ENCODE data around the gene FGF22.
"Not testable (repeated sequence)": the region's sequence is repeated elsewhere in the genome, so short reads cannot be mapped to it uniquely, and the experiment has no call there.

The FGF22 gene

GRCh38 chr19:595326-596262 lies 44.1 kb upstream of the FGF22 start:
- Histone ChIP-seq H3K9me3 (ENCODE audit: low read depth, low read length) (no peaks in the 10 kb centered on the region; the same call in 1 of the 2 replicates), H3K4me3 (no peak overlapping the region), H3K36me3 (ENCODE audit: insufficient read depth, low read length) (no peaks in the 10 kb centered on the region), H3K27ac (no peak overlapping the region), H3K9ac (ENCODE audit: insufficient read length) (no peak overlapping the region)
- no peak for DNase-seq (ENCODE audit: low read depth, low spot score)
- no peak for TF ChIP-seq EZH2 (IDR thresholded peaks at IDR 0.05)
- TF ChIP-seq POLR2AphosphoS5 (IDR thresholded peaks at IDR 0.05; ENCODE audit: borderline replicate concordance, low read depth, low read length) = no peak
- no peak for TF ChIP-seq FOXP2 (optimal IDR thresholded peaks at IDR 0.05; ENCODE audit: control extremely low read depth, extremely low read length, insufficient read depth)

GRCh38 chr19:596263-596655 lies 43.4 kb upstream of the FGF22 start:
- no peak for DNase-seq (ENCODE audit: low read depth, low spot score)
- Histone ChIP-seq H3K9me3 (ENCODE audit: low read depth, low read length) (no peaks in the 10 kb centered on the region; the same call in 1 of the 2 replicates), H3K4me3 (no peak overlapping the region), H3K27ac (no peak overlapping the region), H3K9ac (ENCODE audit: insufficient read length) (no peak overlapping the region), H3K36me3 (ENCODE audit: insufficient read depth, low read length) (no peaks in the 10 kb centered on the region)
- TF ChIP-seq FOXP2 (optimal IDR thresholded peaks at IDR 0.05; ENCODE audit: control extremely low read depth, extremely low read length, insufficient read depth) = no peak
- no peak for TF ChIP-seq EZH2 (IDR thresholded peaks at IDR 0.05)
- TF ChIP-seq POLR2AphosphoS5 (IDR thresholded peaks at IDR 0.05; ENCODE audit: borderline replicate concordance, low read depth, low read length) = no peak

GRCh38 chr19:597406-598315 lies 42.0 kb upstream of the FGF22 start:
- Histone ChIP-seq H3K4me3 (no peak overlapping the region), H3K9me3 (ENCODE audit: low read depth, low read length) (no peaks in the 10 kb centered on the region; the same call in 1 of the 2 replicates), H3K27ac (no peak overlapping the region), H3K36me3 (ENCODE audit: insufficient read depth, low read length) (no peaks in the 10 kb centered on the region), H3K9ac (ENCODE audit: insufficient read length) (no peak overlapping the region)
- TF ChIP-seq EZH2 (IDR thresholded peaks at IDR 0.05) (no peak), POLR2AphosphoS5 (IDR thresholded peaks at IDR 0.05; ENCODE audit: borderline replicate concordance, low read depth, low read length) (0 out of 2 replicates have a peak, but pooled peaks have one; percentile 45)
- DNase-seq (ENCODE audit: low read depth, low spot score) = no peak

- no peak for TF ChIP-seq EZH2 (IDR thresholded peaks at IDR 0.05)
- TF ChIP-seq POLR2AphosphoS5 (IDR thresholded peaks at IDR 0.05; ENCODE audit: borderline replicate concordance, low read depth, low read length) = no peak
- TF ChIP-seq FOXP2 (optimal IDR thresholded peaks at IDR 0.05; ENCODE audit: control extremely low read depth, extremely low read length, insufficient read depth) = no peak
- Histone ChIP-seq H3K36me3 (ENCODE audit: insufficient read depth, low read length) (no peaks in the 10 kb centered on the region), H3K9me3 (ENCODE audit: low read depth, low read length) (no peaks in the 10 kb centered on the region; the same call in 1 of the 2 replicates), H3K4me3 (no peak overlapping the region), H3K9ac (ENCODE audit: insufficient read length) (no peak overlapping the region), H3K27ac (no peak overlapping the region)
- DNase-seq (ENCODE audit: low read depth, low spot score) = no peak
Measured at GRCh38 chr19:601310-601709, 38.4 kb upstream of the FGF22 start.

GRCh38 chr19:601790-602189 lies 37.9 kb upstream of the FGF22 start:
- no peak for TF ChIP-seq POLR2AphosphoS5 (IDR thresholded peaks at IDR 0.05; ENCODE audit: borderline replicate concordance, low read depth, low read length)
- no peak for TF ChIP-seq EZH2 (IDR thresholded peaks at IDR 0.05)
- no peak for TF ChIP-seq FOXP2 (optimal IDR thresholded peaks at IDR 0.05; ENCODE audit: control extremely low read depth, extremely low read length, insufficient read depth)
- H3K27ac ChIP-seq = no peak overlapping the region
- no peaks in the 10 kb centered on the region; the same call in 1 of the 2 replicates for H3K9me3 ChIP-seq (ENCODE audit: low read depth, low read length)
- no peak overlapping the region for H3K4me3 ChIP-seq
- H3K9ac ChIP-seq (ENCODE audit: insufficient read length) = no peak overlapping the region
- no peak for DNase-seq (ENCODE audit: low read depth, low spot score)
- H3K36me3 ChIP-seq (ENCODE audit: insufficient read depth, low read length) = no peaks in the 10 kb centered on the region

GRCh38 chr19:602391-603301 lies 37.0 kb upstream of the FGF22 start:
- DNase-seq (ENCODE audit: low read depth, low spot score) = no peak
- Histone ChIP-seq H3K27ac (no peak overlapping the region), H3K9ac (ENCODE audit: insufficient read length) (no peak overlapping the region), H3K9me3 (ENCODE audit: low read depth, low read length) (no peaks in the 10 kb centered on the region; the same call in 1 of the 2 replicates), H3K36me3 (ENCODE audit: insufficient read depth, low read length) (no peaks in the 10 kb centered on the region), H3K4me3 (no peak overlapping the region)
- TF ChIP-seq FOXP2 (optimal IDR thresholded peaks at IDR 0.05; ENCODE audit: control extremely low read depth, extremely low read length, insufficient read depth) (no peak), EZH2 (IDR thresholded peaks at IDR 0.05) (no peak)

GRCh38 chr19:603302-603639 lies 36.4 kb upstream of the FGF22 start:
- not testable (repeated sequence) for H3K36me3 ChIP-seq (ENCODE audit: insufficient read depth, low read length); H3K9me3 ChIP-seq (ENCODE audit: low read depth, low read length)

GRCh38 chr19:603779-604178 lies 35.9 kb upstream of the FGF22 start:
- H3K9me3 ChIP-seq (ENCODE audit: low read depth, low read length); H3K27ac ChIP-seq; H3K36me3 ChIP-seq (ENCODE audit: insufficient read depth, low read length); H3K9ac ChIP-seq (ENCODE audit: insufficient read length); H3K4me3 ChIP-seq; DNase-seq (ENCODE audit: low read depth, low spot score): not testable (repeated sequence)

More at GRCh38 chr19:603302-603639, 36.4 kb upstream of the FGF22 start:
- H3K4me3 ChIP-seq; H3K9ac ChIP-seq (ENCODE audit: insufficient read length); DNase-seq (ENCODE audit: low read depth, low spot score); H3K27ac ChIP-seq: not testable (repeated sequence)

All from SK-N-MC (cell line).